Endothelial cell of umbilical vein (primary cell): ENCODE results near the gene ITPRID1. TPM values are rescaled to one million over a fixed set of nuclear protein-coding genes. Genes with fewer than 3 reads are reported as not detected.

Experiments
- BruUV-seq: library from RNA; stranded (reverse); fragments of 400-500 nt; replicated peaks from 2 replicates; lab custom pipeline; 2021; lab: Mats Ljungman, UMichigan
- CTCF ChIA-PET: fragments of 300-600, 350-600 bp; sonication (Branson Sonifier 250); formaldehyde crosslinking; loops from one replicate; lab custom pipeline; 2021; ENCODE audit warnings: antibody characterized with exemption, inconsistent platforms; lab: Charles Lee
- POLR2A ChIA-PET: fragments of 300-600, 350-600 bp; sonication (Branson Sonifier 250); formaldehyde crosslinking; loops from one replicate; lab custom pipeline; 2021; ENCODE audit warnings: antibody characterized with exemption, inconsistent platforms; lab: Charles Lee
- DNase-seq: peaks from one replicate; pipeline ENCODE4 v3.0.0-alpha.2; 2011; ENCODE audit warnings: low read depth, low spot score
- FAIRE-seq: peaks from 2 replicates; lab custom pipeline; 2011; peaks lifted over from hg19 to GRCh38; lab: Jason Lieb, UNC
- H2AFZ ChIP-seq: 2 replicates; pipeline ENCODE4 v1.6.0; 2012; ENCODE audit warnings: low read depth, low read length, control low read depth, inconsistent platforms
- H3K27ac ChIP-seq: 2 replicates; pipeline ENCODE4 v1.5.1; 2011; ENCODE audit warnings: low read depth, mild to moderate bottlenecking, control low read depth, low read length, moderate library complexity; ENCODE audit not compliant: insufficient read depth
- H3K27me3 ChIP-seq, 2 experiments: 2 replicates each; pipeline versions ENCODE4 v1.6.0 to v1.6.1; 2011; ENCODE audit warnings: low read length in 2 of 2, mixed read lengths in 1 of 2; ENCODE audit not compliant: control insufficient read depth in 2 of 2, insufficient read depth in 2 of 2
- H3K36me3 ChIP-seq, 2 experiments: 2 replicates in 1 of 2; 3 replicates in 1 of 2; pipeline ENCODE4 v1.5.1; 2011; ENCODE audit warnings: low read length in 2 of 2, mild to moderate bottlenecking in 1 of 2, moderate library complexity in 1 of 2; ENCODE audit not compliant: control insufficient read depth in 2 of 2, insufficient read depth in 2 of 2; ENCODE audit errors: extremely low read depth in 1 of 2
- H3K4me1 ChIP-seq: 3 replicates; pipeline ENCODE4 v1.5.1; 2011; ENCODE audit warnings: mild to moderate bottlenecking, low read length; ENCODE audit not compliant: control insufficient read depth, insufficient read depth; ENCODE audit errors: extremely low read depth
- H3K4me2 ChIP-seq: 2 replicates; pipeline ENCODE4 v1.6.1; 2011; ENCODE audit warnings: low read length, control low read depth, mixed read lengths; ENCODE audit not compliant: insufficient read depth
- H3K4me3 ChIP-seq, 3 experiments: fragments of 200-600 bp in 1 of 3; sonication (generic), shearing (Covaris generic) in 1 of 3; replicated peaks in 1 of 3; 2 replicates each; pipeline ENCODE4 v1.5.1; 2011 to 2016; ENCODE audit warnings: control low read depth in 3 of 3, low read length in 3 of 3, mild to moderate bottlenecking in 2 of 3, inconsistent platforms in 1 of 3, low read depth in 1 of 3, moderate library complexity in 1 of 3; ENCODE audit not compliant: insufficient read depth in 1 of 3
- H3K79me2 ChIP-seq: 2 replicates; pipeline ENCODE4 v1.6.0; 2012; ENCODE audit warnings: low read length, inconsistent platforms; ENCODE audit not compliant: control insufficient read depth, insufficient read depth
- H3K9ac ChIP-seq: replicated peaks from 2 replicates; pipeline ENCODE3; 2011; ENCODE audit warnings: low read length, control low read depth; ENCODE audit not compliant: insufficient read depth; ENCODE audit errors: extremely low read depth
- H3K9me1 ChIP-seq: replicated peaks from 3 replicates; pipeline ENCODE4 v1.6.0; 2011; ENCODE audit warnings: mild to moderate bottlenecking, low read length; ENCODE audit not compliant: control insufficient read depth, insufficient read depth; ENCODE audit errors: extremely low read depth
- H3K9me3 ChIP-seq: replicated peaks from 2 replicates; pipeline ENCODE4 v1.5.1; 2012; ENCODE audit warnings: low read length, inconsistent platforms; ENCODE audit not compliant: control insufficient read depth, insufficient read depth
- H4K20me1 ChIP-seq: replicated peaks from 2 replicates; pipeline ENCODE3; 2011; ENCODE audit warnings: mild to moderate bottlenecking, low read length; ENCODE audit not compliant: control insufficient read depth, insufficient read depth; ENCODE audit errors: extremely low read depth
- CTCF ChIP-seq, 2 donors: IDR thresholded peaks; 1 replicate in 1 of 2; 2 replicates in 1 of 2; pipeline ENCODE4 v1.5.1; 2011; ENCODE audit warnings: low read length in 2 of 2, mild to moderate bottlenecking in 2 of 2, moderate library complexity in 2 of 2, control low read depth in 1 of 2, inconsistent platforms in 1 of 2, low read depth in 1 of 2; ENCODE audit not compliant: insufficient read depth in 1 of 2; ENCODE audit errors: extremely low read depth in 1 of 2
- GATA2 ChIP-seq: IDR thresholded peaks from 2 replicates; pipeline ENCODE4 v1.7.0; 2011; ENCODE audit warnings: low read depth, mild to moderate bottlenecking, moderate library complexity, mixed read lengths, low read length; ENCODE audit not compliant: insufficient read length, insufficient read depth
- dilution Hi-C: fragments of 300-500 bp; cut with MboI; formaldehyde crosslinking; loops from one replicate; pipeline ENCODE4 v1.15.0; 2019; ENCODE audit warnings: low sequenced_read_pairs; ENCODE audit not compliant: extremely low pct_ligation_motif_present
- intact Hi-C: fragments of 100-400 bp; cut with micrococcal nuclease; formaldehyde crosslinking; loops from one replicate; pipeline ENCODE4 v1.10.0; 2022
- polyA plus RNA-seq, 4 experiments: library from polyadenylated mRNA; depleted of rRNA in 3 of 4; stranded (reverse) in 3 of 4; unstranded in 1 of 4; fragments of >200 nt; gene quantifications; 2 replicates each; pipeline versions ENCODE4 v1.2.1 to v1.2.3, GENCODE V29; 2011 to 2012; ENCODE audit warnings: missing spikeins in 1 of 4
- total RNA-seq: library from RNA; stranded (reverse); gene quantifications from 2 replicates; pipeline ENCODE4 v1.2.3, GENCODE V29; 2021
- TF ChIP-seq, protein P1 (sequence below): IDR thresholded peaks from 2 replicates; pipeline ENCODE4 v1.6.1; 2011; ENCODE audit not compliant: insufficient read depth, insufficient read length

The ITPRID1 gene
- total and polyA plus RNA-seq, 2 donors (not counting 3 experiments of a cell fraction or from before 2014, with no cell fraction given), result not detected

DNA sequence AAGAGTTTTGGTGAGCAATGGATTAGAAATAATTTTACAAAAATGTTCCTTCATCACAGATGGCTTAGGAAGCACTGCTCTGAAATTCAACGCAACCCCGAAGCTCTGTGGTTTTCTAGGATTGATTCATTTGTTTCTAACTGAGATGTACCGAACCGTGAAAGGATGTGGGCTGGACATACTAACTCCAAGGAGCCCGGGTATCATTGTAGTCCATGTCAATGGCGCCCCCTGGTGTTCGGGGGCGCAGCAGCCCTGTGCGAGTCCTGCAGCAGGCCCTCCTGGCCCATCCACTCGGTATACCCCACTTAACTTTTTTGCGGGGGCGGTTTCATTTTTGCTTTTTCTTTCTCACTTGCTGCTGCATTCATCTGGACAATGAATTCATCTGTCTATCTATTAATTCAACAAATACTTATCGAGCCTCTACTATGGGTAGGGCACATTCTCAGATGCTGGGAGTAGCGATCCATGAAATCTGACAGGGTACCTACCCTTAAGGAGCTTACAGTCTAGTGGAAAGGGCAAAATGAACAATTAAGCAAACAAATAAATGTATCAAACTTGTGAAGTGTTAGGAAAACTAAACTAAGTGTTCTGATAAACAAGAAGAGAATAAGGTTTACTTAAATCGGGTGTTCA, 25.2 kb upstream of the ITPRID1 start:
- Histone ChIP-seq H3K9ac (no peak overlapping the region), H3K4me2 (no peak overlapping the region), H4K20me1 (no peaks in the 10 kb centered on the region), H3K4me1 (no peaks in the 10 kb centered on the region), H2AFZ (no peak overlapping the region), H3K27me3 (no peaks in the 10 kb centered on the region), H3K9me1 (no peaks in the 10 kb centered on the region), H3K9me3 (no peaks in the 10 kb centered on the region), H3K36me3 (no peaks in the 10 kb centered on the region), H3K4me3 (no peak overlapping the region), H3K27ac (no peak overlapping the region), H3K79me2 (no peaks in the 10 kb centered on the region)
- POLR2A ChIA-PET, result no interaction called here
- DNase-seq (peak; percentile 29), FAIRE-seq (no peak)
- intact Hi-C loops (loop anchor here (1.0 kb wide), 3 partner anchors 45 to 354 kb away; no protein-coding TSS in a partner anchor), dilution Hi-C loops (no loop called here)
- no TSS peak for BruUV-seq
- CTCF ChIA-PET, result interaction anchor here (0.6 to 4.0 kb wide), 4 partner anchors 115 to 505 kb away, joined by 3 to 25 read pairs (median 5); no protein-coding TSS in a partner anchor
- peak; percentile 58 to 78 for TF ChIP-seq CTCF (IDR thresholded peaks at IDR 0.05; ENCODE audit: extremely low read depth in 1 of 2, insufficient read depth in 1 of 2, low read depth in 1 of 2, low read length in 2 of 2)
- no peak for TF ChIP-seq GATA2
- TF ChIP-seq, protein P1, sequence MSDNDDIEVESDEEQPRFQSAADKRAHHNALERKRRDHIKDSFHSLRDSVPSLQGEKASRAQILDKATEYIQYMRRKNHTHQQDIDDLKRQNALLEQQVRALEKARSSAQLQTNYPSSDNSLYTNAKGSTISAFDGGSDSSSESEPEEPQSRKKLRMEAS, result no peak
